Omental fat pad (tissue), 4 donors: ENCODE data around the gene ITGA4. TPM values are rescaled to one million over a fixed set of nuclear protein-coding genes. Genes with fewer than 3 reads are reported as not detected.

Experiments
- ATAC-seq: fragments of 150-250 bp; one replicate; pipeline ENCODE4 v1.9.1; 2016; ENCODE audit warnings: mild to moderate bottlenecking, moderate library complexity; ENCODE audit not compliant: low FRiP score
- DNase-seq: peaks from one replicate; pipeline ENCODE4 v3.0.0-alpha.2; 2019; ENCODE audit warnings: low spot score
- total RNA-seq, 4 donors: library from RNA; depleted of rRNA; stranded (reverse); fragments of >200 nt; gene quantifications; one replicate each; pipeline ENCODE4 v1.1.0, GENCODE V29; 2016
- TF ChIP-seq, protein P1 (sequence below), 3 donors: fragments of 450-650 bp; IDR thresholded peaks; one replicate each; pipeline ENCODE4 v1.5.1; 2016 to 2017; ENCODE audit warnings: antibody characterized with exemption in 3 of 3, mild to moderate bottlenecking in 3 of 3, moderate library complexity in 2 of 3

Gene ITGA4
- total RNA-seq, 4 donors from 2014 or later: 5.6 to 25.6 (median 6.9) TPM

- TF ChIP-seq, protein P1, sequence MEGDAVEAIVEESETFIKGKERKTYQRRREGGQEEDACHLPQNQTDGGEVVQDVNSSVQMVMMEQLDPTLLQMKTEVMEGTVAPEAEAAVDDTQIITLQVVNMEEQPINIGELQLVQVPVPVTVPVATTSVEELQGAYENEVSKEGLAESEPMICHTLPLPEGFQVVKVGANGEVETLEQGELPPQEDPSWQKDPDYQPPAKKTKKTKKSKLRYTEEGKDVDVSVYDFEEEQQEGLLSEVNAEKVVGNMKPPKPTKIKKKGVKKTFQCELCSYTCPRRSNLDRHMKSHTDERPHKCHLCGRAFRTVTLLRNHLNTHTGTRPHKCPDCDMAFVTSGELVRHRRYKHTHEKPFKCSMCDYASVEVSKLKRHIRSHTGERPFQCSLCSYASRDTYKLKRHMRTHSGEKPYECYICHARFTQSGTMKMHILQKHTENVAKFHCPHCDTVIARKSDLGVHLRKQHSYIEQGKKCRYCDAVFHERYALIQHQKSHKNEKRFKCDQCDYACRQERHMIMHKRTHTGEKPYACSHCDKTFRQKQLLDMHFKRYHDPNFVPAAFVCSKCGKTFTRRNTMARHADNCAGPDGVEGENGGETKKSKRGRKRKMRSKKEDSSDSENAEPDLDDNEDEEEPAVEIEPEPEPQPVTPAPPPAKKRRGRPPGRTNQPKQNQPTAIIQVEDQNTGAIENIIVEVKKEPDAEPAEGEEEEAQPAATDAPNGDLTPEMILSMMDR (IDR thresholded peaks at IDR 0.05): no peak
- DNase-seq: no peak
- no peak for ATAC-seq
Observed at GRCh38 chr2:181421464-181421863, 35.7 kb upstream of the ITGA4 start.

DNA sequence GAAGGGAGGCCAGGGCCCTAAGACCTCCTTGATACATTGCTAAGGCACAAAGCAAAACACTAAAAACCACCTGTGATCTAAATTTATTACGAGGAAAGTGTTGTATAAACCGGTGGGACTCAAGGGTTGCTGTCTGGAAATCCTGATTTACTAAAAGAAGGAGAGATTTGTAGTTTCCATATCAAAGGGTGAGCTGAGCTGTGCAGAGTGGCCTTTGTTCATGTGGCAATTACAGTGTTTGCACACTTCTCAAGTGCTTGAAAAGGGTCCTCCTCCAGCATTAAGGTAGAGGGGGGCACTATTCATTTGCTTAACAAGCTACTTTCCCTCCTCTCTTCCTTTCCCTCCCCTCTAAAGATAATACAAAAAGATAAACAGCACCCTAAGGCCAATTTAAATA, 30.5 kb upstream of the ITGA4 start:
- TF ChIP-seq, protein P1 (IDR thresholded peaks at IDR 0.05): no peak
- ATAC-seq: no peak
- DNase-seq: no peak

DNA sequence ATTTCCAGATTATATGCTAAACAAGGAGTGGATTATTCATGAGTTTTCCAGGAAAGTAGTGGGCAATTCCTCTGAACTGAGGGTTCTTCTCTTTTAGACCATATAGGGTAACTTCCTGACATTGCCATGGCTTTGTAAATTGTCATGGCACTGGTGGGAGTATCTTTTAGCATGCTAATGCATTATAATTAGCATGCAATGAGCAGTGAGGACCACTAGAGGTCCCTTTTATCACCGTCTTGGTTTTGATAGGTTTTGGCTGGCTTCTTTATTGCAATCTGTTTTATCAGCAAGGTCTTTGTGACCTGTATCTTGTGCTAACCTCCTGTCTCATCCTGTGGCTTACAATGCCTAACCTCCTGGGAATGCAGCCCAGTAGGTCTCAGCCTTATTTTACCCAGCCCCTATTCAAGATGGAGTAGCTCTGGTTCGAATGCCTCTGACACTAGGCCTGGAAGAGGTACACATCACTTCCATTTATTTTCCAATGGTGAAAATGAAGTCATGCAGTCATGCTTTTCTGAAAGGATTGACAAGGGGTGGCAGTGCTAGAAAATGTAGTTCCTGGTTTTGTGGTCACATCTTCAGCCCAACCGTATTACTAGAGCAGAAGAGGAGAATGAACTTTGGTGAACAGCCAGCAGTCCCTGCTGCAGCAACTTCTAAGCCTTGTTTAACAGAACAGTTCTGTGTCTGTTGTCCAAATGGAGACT, 26.6 kb upstream of the ITGA4 start:
- ATAC-seq: no peak
- TF ChIP-seq, protein P1 (IDR thresholded peaks at IDR 0.05): no peak
- no peak for DNase-seq

DNA sequence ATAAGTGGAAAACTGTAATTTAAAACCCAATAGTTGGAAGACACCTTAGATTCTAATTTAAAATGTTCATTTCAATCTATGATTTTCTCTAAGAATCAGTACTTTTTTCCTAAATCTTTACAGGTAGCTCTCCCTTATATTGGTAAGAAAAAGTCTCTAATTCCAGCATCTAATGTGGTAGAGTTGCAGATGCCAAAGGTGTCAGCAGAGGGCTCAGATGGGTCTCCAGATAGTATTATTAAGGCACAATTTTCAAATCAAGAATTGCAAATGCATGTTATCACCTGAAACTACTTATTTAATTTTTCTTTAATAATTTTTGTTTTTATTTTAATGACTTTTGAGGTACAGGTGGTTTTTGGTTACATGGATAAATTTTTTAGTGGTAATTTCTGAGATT, 25.5 kb upstream of the ITGA4 start:
- no peak for DNase-seq
- no peak for ATAC-seq
- TF ChIP-seq, protein P1 (IDR thresholded peaks at IDR 0.05): no peak

- TF ChIP-seq, protein P1 (IDR thresholded peaks at IDR 0.05): no peak
- no peak for DNase-seq
- no peak for ATAC-seq
Observed at GRCh38 chr2:181438261-181438660, 18.9 kb upstream of the ITGA4 start.

DNA sequence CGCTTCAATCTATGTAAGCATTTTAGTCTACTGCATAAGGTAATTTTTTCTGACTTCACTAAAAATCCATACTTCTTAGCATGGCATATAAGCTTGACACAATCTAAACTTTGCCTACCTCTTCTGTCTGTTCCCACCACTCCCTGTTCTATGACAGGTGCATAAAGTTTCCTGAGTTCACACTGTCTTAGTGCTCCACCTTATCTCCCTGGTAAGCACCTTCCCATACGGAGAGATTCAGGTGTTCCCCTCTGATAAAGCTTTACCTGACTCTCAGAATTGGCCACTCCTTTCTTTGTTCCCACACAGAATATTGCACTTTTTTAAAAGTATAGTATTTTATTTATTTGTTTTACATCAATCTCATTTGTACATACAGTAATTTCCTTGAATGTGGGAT, 16.8 kb upstream of the ITGA4 start:
- DNase-seq (no peak), ATAC-seq (no peak)
- TF ChIP-seq, protein P1 (IDR thresholded peaks at IDR 0.05): no peak

DNA sequence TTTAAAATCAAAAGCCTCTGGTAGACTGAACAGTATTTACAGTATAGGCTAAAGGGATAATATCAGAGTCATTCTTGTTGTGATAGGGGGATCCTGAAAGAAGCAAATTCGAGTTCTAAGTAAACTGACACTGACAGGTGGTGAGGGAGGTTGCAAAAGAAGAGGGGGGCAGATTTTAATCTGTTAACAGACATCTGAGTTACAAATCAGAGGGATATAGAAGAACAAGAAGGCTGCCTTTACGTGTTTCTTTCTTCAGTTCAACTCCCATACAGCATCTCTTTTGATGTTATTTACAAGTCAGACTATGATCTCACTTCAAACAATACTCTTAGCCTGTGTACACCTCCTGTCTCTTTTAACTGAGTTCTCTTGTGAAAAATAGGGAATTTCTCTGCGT, 16.3 kb upstream of the ITGA4 start:
- ATAC-seq (no peak), DNase-seq (no peak)
- TF ChIP-seq, protein P1 (IDR thresholded peaks at IDR 0.05): no peak
